Hematopoietic multipotent progenitor cell treated with erythropoietin and hydrocortisone succinate and interleukin-3 and kit ligand, for 6 days (in vitro differentiated cells): ENCODE data around the gene AKAP6.
"Not testable (repeated sequence)": the region's sequence is repeated elsewhere in the genome, so short reads cannot be mapped to it uniquely, and the experiment has no call there.

Source experiments
- DNase-seq: peaks from one replicate; pipeline ENCODE4 v3.0.0-alpha.2; 2015

AKAP6 gene

DNA sequence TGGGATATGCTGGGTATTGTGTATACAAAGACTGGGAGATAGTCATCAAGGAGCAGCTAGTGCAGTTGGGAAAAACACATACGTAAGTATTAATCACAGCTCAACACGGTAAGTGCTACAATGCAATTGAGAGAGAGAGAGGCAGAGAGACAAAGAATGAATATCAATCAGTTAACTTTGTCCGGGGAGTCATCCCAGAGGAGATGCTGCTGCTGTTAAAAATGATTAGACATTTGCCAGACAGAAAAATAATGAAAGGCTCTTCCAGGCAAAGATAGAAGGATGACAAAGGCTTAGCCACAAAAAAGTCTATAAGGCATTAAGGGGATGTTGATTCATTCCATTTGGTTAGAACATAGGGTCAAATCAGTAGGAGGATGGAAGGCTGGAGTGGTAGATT is 45.1 kb downstream of the AKAP6 start:
- no peak for DNase-seq

DNA sequence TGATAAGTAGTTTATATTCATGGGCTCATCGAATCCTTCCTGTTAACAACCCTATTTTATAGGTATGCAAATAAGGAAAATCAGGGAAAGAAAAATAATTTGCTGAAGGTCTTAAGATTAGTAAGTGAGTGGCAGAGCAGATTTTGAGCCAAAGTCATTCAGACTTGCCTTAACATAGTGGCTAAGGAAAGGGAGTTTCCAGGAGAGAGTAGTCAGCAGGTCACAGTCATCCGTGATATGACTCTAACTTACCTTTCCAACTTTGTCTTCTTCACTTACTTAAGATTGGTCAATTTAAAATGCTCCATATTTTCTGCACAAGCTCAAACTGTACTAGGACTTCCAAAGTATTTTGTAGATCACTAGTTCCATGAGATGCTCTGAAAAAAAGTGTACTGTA is 46.6 kb downstream of the AKAP6 start:
- no peak for DNase-seq

DNA sequence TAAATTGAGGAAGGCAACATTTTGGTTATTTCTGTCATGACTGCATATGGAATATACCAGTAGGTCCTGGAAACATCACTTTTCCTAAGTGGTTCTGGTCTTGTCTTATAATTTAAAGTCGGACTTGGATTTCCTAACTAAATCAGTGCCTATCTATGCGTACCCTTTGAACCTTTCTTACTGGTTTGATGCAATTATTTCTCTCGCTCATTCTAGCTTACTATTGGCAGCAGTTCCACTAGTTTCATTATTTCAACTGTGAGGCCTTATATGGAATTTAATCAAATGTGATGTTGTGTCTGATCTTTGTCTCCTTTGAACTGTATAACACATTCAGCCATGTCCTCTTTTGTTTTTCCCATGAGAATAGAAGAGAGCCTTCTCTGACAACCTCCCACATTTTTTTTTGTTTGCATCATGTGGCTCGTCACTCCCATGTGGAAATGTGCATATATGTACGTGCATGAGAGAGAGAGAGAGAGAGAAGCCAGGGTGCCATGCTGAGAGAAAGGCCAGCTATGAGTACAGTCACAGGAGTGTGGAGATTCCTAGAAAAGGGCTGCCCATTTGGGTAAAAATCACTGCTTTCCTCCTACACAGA is 48.0 kb downstream of the AKAP6 start:
- no peak for DNase-seq

DNA sequence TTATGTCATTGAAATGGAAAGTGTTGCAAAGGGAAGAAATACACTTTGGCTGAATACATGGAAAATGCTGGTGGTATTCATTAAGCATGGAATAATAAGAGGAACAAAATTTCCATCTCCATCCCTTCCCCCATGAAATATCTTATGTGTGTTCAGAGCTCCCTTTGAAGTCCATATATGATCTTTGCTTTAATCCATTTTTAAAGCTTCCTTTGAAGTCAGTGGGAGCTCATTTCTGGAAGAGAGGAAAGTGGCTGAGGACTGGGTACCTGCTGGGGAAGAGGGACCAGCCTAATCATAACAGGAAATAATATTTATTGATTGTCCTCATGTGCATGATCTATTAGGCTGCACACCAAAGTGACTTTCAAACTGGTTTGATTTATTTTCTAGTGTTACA is 49.2 kb downstream of the AKAP6 start:
- no peak for DNase-seq

DNA sequence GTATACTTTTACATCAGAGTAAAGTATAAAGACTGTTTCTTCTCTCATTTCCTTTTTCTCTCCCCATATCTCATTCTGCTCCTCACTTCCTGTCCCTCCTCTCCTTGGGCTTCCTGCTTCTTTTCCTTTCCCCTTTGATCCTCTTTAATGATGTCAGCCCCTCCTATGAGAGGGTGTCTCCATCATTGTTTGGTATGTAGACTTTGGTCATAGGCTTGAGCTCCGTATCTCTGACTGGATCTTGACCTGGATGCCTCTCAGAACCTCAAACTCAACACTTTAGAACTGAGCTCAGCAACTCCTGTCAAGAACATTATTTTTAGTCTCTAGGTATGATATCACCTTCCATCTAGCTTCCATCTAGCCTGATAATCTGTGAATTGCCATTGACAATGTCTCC is 50.3 kb downstream of the AKAP6 start:
- DNase-seq: no peak

DNA sequence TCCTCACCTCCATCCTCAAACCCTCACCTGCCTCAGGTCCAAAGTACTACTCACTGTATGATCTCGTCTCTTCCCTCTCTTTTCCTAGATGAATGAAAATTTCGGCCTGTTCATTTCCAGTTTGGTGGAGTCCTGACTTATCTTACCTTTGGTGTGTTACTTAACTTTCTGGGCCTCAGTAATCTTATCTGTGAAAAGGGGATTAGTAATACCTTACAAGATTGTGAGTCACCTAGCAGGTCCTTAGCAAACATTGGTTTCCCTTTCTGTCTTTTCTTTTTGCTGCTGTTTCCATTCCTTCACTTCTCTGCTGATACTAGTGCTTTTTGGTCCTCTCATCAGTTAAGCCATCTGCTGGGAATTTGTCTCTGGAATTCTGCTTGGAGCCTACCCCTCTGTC is 52.8 kb downstream of the AKAP6 start:
- DNase-seq: no peak

DNA sequence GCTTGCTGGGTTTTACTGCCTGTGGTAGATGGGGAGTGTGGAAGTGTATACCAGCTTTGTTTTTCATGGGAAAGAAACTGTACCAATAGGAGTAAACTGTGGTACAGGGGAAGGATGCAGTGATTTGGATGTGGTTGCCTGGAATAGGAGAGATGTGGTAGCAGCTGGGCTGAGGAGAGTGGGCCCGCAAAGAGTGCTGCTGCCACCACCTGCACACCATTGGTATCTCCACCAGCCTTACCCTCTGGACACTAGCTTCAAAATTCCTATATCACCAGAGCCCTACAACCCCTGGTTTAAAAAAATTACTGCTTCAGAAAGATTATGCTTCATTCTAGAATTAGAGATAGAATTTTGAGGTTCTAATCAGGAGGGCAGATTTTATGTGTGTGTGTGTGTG is 53.6 kb downstream of the AKAP6 start:
- peak; percentile 3 for DNase-seq

DNA sequence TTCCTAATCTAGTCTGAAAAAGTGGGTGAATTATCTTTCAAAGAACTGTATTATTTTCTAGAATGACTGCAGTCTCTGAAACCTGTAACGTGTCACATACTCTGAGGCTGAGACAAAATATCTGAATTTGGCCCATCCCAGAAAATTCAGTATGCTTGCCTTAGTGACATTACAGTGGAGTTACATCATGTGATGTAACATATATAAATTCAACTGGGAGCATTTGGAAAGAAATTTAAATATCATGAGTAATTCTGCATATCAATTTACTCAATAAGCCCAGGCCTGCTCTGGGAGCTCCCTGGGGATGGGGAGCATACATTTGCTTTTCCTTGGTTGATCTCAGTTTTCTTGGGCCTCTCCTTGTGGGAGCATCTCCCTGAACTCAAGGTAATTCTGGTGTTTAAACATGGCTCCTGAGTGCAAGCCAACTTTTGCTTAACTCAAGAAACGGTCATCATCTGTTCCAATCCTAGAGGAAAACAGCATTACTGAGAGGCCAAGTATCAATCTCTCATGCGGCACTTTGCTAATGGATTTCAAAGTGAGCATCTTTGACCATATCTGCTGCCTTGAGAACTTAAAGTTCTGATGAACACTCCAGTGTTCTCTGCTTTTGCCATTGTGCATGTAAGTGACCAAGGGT is 54.4 kb downstream of the AKAP6 start:
- DNase-seq: no peak

DNA sequence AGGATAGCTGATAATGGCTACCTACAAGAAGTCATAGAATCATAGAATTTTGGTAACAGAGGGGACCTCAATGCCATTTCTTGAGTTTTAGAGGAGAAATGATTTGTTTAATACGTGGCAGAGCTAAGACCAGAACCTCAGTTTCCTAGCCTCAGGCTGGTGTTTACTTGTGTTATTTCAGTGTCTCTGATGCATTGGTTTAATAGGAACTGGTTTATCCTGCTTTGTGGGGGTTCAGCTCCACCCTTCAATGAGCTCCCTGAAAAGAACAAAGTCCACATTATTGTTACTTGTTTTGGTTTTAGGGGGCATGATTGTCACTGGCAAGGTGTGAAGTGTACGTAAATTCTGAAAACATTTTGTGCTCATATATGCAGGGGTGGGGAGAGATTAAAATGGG is 55.4 kb downstream of the AKAP6 start:
- no peak for DNase-seq

DNA sequence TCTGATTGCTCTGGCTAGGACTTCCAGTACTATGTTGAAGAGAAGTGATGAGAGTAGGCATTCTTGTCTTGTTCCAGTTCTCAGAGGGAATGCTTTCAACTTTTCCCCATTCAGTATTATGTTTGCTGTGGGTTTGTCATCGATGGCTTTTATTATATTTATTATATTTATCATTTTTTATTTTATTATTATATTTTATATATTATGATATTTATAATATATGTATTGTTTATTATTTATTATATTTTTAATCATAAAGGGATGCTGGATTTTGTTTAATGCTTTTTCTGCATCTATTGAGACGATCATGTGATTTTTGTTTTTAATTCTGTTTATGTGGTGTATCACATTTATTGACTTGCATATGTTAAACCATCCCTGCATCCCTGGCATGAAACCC is 58.2 kb downstream of the AKAP6 start:
- DNase-seq: not testable (repeated sequence)

DNA sequence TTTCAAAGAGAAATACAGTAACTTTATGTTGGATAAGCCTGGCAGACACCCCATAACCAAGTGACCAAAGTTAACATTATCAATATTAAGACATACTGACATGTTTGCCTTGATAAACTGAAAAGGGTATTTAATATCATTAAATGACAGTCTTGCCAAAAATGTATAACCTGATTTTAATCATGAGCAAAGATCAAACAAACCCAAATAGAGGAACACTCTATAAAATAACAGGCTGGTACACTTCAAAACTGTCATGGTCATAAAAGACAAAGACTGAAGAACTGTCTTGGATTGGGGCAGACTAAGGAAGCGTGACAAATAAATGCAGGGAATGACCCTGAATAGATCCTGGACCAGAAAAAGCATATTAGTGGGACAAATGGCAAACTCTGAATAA is 64.0 kb downstream of the AKAP6 start:
- DNase-seq: no peak

DNA sequence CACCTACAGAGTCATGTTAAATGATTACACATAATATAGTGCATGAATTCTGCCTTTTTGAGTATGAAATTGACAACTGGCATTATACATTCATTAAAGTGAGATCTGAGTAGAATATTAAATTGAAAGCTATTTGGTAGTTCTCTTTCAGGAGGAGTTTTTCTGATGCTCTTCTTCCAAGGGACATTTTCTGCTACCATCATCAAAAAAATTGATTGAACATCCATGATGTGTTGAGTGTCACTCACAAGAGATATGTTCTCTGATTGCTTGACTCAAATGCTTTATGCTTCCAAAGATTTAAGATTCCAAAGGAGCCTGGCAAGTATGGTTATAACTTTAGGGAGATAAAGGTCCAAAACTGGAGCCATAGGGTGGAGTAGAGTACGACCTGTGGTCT is 64.9 kb downstream of the AKAP6 start:
- no peak for DNase-seq

DNA sequence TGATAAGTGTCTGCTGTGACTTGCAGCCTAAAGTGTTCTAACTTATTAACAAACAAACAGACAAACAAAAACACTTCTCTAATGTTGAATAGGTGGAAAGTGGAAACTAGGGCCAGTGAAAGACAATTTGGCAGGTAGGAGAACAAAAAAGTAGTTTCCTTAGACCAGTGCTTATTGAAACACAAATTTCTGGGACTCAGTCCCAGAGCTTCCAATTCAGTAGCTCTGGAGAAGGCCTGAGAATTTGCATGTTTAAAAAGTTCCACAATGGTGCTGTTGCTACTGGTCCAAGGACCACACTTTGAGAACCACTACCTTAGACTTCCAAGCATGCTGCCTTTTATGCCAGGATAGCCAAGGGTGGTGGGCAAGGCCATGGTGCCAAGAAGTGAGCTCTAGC is 67.8 kb downstream of the AKAP6 start:
- DNase-seq: no peak

DNA sequence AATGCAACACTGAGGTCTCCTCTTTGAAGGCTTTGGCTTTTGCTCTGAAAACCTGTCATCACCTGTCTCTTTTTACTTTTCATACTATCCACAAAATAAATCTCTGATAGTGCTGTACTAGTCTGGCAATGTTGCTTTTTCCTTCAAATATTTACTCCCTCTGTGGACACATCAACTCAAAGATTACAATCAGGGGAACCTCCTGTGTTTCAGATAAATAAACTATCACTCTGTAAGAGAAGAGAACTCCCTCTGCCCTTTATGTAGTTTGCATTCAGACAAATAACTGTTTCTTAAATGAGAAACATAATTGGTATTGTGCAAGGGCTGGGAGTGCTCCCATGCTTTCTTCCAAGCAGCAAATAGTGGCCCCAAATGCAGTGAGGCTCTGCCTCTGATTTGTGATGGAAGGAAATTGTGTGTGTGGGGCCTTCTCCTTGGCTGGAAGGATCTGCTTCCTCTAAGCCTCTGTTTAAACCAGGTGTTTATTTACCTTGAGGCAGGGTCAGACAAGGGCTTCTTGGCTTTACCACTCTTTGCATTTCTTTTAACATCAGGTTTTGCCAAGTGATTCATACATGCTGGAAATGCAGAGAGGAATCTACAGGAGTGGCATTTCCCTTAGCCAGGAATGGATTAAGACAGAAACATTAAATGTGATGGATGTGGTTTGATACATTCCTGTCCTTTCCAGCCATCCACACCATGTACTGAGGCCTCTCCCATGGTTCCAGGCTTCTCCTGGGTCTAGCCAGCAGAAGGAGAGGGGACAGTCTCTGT is 69.0 kb downstream of the AKAP6 start:
- no peak for DNase-seq

DNA sequence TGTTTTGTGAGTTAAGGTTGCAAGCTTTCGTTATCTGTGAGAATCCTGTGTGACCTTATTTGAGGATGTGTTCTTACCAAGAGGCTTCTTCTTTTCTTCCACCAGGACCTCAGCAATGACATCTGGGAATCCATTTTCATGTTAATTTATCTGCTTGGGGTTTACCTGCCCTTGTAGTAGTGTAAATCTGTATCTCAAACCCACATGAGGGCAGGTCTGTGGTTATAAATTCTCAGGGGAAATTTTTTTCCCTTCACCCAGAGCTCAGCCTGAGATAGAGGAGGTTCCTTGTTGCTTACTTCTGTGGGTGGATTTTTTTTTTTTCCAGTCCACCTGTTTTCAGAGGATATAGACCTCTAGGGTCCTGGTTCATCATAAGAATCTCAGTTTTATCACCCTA is 70.8 kb downstream of the AKAP6 start:
- no peak for DNase-seq

DNA sequence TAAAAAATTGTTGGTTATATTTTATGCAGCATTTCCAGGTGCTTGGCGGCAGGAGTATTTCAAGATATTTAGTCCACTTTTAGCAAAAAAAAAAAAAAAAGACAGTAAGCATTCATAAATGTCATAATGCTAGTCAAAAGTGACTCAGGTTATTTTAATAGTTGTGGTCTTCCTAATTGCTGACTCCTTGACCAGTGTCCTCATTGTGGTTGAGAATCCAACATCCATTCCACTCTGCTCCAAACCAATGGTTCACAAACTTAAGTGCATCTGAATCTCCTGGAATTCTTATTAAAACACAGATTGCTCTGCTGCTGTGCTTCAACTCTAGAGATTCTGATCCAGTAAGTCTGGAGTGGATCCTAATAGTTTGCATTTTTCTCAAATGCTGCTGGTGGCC is 71.4 kb downstream of the AKAP6 start:
- DNase-seq: no peak

DNA sequence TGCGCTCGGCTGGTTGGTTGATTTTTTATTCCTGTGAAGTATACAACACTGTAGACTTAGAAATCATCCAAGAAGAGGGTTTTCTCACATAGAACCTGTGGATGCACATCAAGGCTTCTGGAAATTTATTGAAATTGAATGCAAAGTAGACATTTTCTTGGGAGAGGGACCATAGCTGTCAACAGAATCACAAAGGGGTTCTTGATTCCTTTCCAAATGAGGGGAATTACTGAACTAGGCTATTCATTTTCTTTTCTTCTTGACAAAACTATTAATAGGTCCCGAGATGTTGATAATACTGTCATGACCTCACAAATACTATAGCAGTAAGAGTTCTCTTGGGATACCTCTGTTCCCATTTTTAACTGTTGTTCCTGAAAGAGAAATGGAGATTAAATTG is 73.9 kb downstream of the AKAP6 start:
- DNase-seq: no peak

DNA sequence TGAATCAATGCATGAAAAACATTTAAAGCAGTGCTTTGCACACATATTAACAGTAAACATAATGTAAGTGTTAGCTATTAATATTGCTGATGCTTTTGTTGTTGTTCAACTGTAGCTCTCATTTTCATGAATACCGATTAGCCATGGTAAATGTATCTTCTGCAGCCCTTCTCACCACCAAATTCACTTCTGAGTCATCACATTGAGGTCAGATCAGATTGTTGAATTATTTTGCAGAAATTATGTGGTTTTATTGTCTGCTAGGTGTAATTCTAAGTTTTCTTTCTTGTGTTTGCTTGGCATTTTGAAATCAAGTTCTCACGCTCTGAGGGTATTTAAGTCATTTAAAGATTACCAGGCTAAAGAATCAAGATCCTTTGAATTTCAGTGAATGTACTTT is 74.6 kb downstream of the AKAP6 start:
- DNase-seq: no peak

DNA sequence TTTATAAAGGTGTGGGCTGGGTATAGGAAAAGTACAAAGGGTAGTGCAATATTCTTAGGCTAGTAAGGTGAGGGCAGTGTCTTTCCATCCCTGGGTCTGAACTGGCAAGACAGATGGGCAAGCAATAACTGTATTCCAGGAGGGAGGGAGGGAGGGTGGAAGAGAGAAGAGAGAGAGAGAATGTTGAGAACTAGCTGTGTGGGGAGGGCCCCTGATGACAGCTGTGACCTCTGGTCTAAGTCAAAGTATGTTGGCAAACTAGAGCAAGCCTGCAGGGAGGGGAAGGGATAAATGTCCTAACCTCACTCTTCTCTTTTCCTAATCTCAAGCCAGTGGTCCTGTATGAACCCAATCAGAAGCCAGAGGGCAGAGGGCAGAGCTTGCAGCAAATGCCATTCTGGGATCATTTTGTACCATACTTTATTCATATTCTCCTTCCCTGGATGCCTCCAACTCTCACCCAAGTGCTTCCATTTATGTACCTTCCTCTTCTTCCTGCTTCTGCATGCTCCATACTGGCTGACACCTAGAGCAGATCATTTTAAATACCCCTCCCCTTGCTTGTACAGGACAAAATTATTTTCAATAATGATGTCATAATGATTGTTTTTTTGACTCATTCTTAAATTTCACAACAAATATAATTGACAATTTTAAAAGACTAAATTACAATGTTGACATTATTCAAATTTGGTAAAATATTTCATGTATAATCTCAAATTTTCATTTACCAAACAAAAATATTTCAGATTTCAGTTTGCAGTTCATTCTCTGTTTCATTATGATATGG is 75.9 kb downstream of the AKAP6 start:
- no peak for DNase-seq

DNA sequence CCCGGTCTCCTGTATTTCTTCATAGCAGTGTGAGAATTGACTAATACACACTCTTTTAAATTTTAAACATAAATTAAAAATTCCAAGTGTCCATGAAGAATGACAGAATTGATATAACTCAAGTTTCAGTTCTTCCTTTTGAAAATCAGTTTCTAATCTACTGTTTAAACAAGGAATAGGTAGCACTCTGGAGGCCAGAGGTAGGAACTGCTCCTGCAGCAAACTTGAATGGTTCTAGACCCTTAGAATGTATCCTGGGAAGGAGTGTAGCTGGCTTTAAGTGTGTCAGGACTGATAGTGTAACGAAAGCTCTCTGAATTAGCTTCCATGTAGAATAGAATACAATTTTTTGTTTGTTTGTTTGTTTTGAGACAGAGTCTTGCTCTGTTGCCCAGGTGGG is 76.8 kb downstream of the AKAP6 start:
- DNase-seq: no peak

DNA sequence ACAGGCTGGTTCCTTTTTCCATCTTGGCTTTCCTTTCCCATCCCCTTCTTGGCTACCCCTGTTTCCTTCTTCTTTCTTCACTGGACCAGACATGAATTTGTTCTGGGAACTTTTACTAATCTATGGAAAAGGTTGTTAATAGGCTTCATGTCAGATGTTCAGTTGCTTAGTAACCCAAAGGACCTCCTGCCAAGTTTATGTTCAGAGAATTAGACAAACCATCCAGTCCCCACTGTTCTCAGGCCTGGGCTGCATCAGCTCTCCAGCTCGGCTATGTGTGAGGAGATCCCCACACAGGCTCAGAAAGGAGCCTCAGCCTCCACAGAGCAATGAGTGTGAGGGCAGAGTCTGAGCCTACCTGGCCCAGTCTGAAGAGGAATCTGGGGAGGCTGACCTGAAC is 78.0 kb downstream of the AKAP6 start:
- no peak for DNase-seq

DNA sequence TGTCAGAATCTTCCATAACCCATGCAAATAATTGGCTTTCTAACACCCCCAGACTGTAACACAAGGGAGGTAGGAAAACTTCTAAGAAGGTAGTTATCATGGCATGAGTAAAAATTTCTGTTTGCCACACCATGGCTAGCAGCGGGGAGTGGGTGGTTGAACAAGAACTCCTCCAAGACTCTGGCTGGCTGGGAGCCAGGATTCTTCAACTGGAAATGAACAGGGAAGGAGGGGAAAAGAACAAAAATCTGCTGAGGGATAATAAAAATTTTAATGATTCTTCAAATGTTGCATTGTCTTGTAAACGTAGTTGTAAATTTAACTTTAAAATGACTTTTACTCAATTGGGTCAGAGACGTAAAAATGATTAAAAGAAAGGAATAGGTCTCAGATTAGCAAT is 78.9 kb downstream of the AKAP6 start:
- no peak for DNase-seq

DNA sequence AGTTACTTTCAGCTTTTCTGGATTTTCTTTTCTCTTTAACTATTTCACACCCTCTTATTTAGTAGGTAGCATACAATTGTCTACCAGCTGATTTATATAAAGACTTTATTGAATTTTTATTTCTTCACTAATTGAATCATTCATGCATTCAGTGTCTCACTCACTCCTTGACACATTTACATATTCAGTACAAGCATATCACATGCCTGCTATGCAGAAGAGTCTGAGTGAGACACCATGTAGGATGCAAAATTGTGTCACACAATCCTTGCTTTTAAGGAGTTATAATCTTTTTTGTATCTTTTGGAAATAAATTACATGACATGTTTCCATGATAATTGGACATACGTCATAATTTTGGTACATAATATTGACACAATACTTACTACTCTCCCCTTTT is 83.0 kb downstream of the AKAP6 start:
- no peak for DNase-seq

DNA sequence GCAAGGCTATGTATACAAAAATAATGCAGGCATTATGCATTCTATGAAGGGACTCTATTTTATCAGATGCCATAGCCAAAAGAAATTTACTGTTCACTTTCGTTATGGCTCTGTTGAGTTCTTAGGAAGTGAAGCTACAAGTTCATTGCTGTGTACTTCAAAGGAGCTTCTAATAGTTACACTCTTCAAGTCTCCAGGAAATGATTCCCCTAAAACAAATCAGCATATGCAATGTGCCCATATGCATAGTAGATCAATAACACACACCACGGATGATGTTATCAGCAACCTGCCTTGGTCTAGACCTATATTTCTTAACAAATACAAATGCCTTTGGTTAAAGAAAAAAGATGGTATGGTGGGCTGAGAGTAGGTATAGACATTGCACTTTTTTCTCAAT is 83.4 kb downstream of the AKAP6 start:
- no peak for DNase-seq
